Activated naive CD4-positive, alpha-beta T cell treated with anti-CD3 and anti-CD28 coated beads, Interleukin-2, amount 50 U/mL, for 16 hours (primary cell): Measurements from ENCODE around the gene IPO7.

Source experiments
- DNase-seq: peaks from one replicate; pipeline ENCODE4 v3.0.0-alpha.2; 2020

Gene IPO7

DNA sequence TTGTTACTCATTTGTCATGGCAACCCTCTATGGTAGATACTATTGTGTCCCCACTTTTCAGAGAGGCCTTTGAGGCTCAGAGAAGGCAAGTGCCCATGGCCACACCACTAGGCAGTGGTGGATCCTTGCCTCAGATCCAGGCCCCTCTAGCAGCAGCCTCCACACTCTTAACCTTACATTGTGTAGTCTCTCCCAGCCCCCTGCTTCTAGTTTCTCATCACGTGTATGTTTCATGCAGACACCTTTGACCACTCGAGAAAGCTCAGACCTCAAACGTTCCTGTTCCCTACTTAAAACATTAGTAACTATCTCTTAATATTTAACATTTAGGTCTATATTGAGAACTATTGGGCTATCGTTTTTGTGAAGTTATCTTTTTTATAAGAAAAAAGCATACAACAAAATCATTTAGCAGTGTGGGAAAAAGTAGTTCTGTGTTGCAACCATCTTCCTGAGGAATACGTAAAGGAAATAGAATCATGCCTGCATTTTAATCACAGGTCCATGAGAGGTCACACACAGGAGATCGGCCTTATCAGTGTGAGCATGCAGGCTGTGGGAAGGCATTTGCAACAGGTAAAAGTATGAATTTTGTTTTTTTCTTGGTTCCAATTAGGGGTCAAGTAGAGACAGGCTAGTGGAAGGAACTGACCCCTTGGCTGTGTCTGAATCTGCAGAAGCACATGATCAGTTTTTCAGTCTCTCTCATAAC is 111.5 kb downstream of the IPO7 start:
- no peak for DNase-seq
